GM18507 (cell line): ENCODE data around the gene SLC30A4.

ENCODE experiments used
- DNase-seq: peaks from one replicate; pipeline ENCODE4 v3.0.0; 2011; ENCODE audit warnings: low read depth; ENCODE audit not compliant: insufficient read length; ENCODE audit errors: extremely low spot score
- FAIRE-seq: peaks from 2 replicates; lab custom pipeline; 2011; peaks lifted over from hg19 to GRCh38; lab: Jason Lieb, UNC

Gene SLC30A4

GRCh38 chr15:45457220-45457619, 65.3 kb downstream of the SLC30A4 start:
- DNase-seq (no peak), FAIRE-seq (no peak)

- FAIRE-seq (peak; percentile 35), DNase-seq (no peak)
Observed at GRCh38 chr15:45456212-45457106, 66.1 kb downstream of the SLC30A4 start.

GRCh38 chr15:45454814-45455213, 67.7 kb downstream of the SLC30A4 start:
- peak; percentile 56 for DNase-seq

GRCh38 chr15:45451265-45451664, 71.3 kb downstream of the SLC30A4 start:
- DNase-seq (no peak), FAIRE-seq (no peak)

More at GRCh38 chr15:45454814-45455213, 67.7 kb downstream of the SLC30A4 start:
- peak; percentile 89 for FAIRE-seq

GRCh38 chr15:45449916-45450867, 72.4 kb downstream of the SLC30A4 start:
- DNase-seq (no peak), FAIRE-seq (no peak)

- DNase-seq (no peak), FAIRE-seq (no peak)
Observed at GRCh38 chr15:45449395-45449794, 73.2 kb downstream of the SLC30A4 start.

GRCh38 chr15:45448066-45448915, 74.3 kb downstream of the SLC30A4 start:
- FAIRE-seq (no peak), DNase-seq (no peak)

- FAIRE-seq: no peak
Observed at GRCh38 chr15:45443645-45444044, 78.9 kb downstream of the SLC30A4 start.

GRCh38 chr15:45442507-45443135, 79.9 kb downstream of the SLC30A4 start:
- FAIRE-seq: no peak
- no peak for DNase-seq

More at GRCh38 chr15:45443645-45444044, 78.9 kb downstream of the SLC30A4 start:
- DNase-seq: no peak

- no peak for FAIRE-seq
- no peak for DNase-seq
Observed at GRCh38 chr15:45441686-45442085, 80.9 kb downstream of the SLC30A4 start.

- no peak for FAIRE-seq
- no peak for DNase-seq
Observed at GRCh38 chr15:45441036-45441435, 81.5 kb downstream of the SLC30A4 start.

- FAIRE-seq: no peak
Observed at GRCh38 chr15:45439521-45440260, 82.9 kb downstream of the SLC30A4 start.

GRCh38 chr15:45435124-45435903, 87.2 kb downstream of the SLC30A4 start:
- no peak for FAIRE-seq
- no peak for DNase-seq

More at GRCh38 chr15:45439521-45440260, 82.9 kb downstream of the SLC30A4 start:
- DNase-seq: no peak

GRCh38 chr15:45434078-45434567, 88.4 kb downstream of the SLC30A4 start:
- FAIRE-seq: no peak
- no peak for DNase-seq

GRCh38 chr15:45431511-45431910, 91.0 kb downstream of the SLC30A4 start:
- no peak for FAIRE-seq

GRCh38 chr15:45429941-45430792, 92.4 kb downstream of the SLC30A4 start:
- peak; percentile 69 for DNase-seq
- peak; percentile 81 for FAIRE-seq

More at GRCh38 chr15:45431511-45431910, 91.0 kb downstream of the SLC30A4 start:
- DNase-seq: no peak
